Skin of body (tissue), 2 donors: Measurements from ENCODE around the gene STXBP5L. TPM values are rescaled to one million over a fixed set of nuclear protein-coding genes. Genes with fewer than 3 reads are reported as not detected.
A peak's percentile ranks its signal among the peaks of the same experiment; 100 is the strongest.
"Not testable (repeated sequence)": the region's sequence is repeated elsewhere in the genome, so short reads cannot be mapped to it uniquely, and the experiment has no call there.

Experiments
- DNase-seq: peaks from one replicate; lab custom pipeline; 2025; lab: John Stamatoyannopoulos, UW
- total RNA-seq: library from RNA; depleted of rRNA; stranded (reverse); fragments of >200 nt; gene quantifications from one replicate; pipeline ENCODE4 v1.2.3, GENCODE V29; 2014

Gene STXBP5L
- total RNA-seq, 1 donor from 2014 or later = not detected

GRCh38 chr3:121230194-121230593 lies 322.2 kb downstream of the STXBP5L start:
- DNase-seq = not testable (repeated sequence)

GRCh38 chr3:121231872-121232271 lies 323.9 kb downstream of the STXBP5L start:
- DNase-seq = no peak

GRCh38 chr3:121232309-121233225 lies 324.6 kb downstream of the STXBP5L start:
- DNase-seq = peak; percentile 3

GRCh38 chr3:121243208-121243607 lies 335.2 kb downstream of the STXBP5L start:
- DNase-seq = no peak

- DNase-seq = no peak
These were observed 344.7 kb downstream of the STXBP5L start for GRCh38 chr3:121252676-121253075.

- no peak for DNase-seq
These were observed 361.4 kb downstream of the STXBP5L start for GRCh38 chr3:121269389-121269788.

GRCh38 chr3:121274411-121274810 lies 366.4 kb downstream of the STXBP5L start:
- no peak for DNase-seq

GRCh38 chr3:121295452-121295851 lies 387.4 kb downstream of the STXBP5L start:
- no peak for DNase-seq

GRCh38 chr3:121295979-121296378 lies 388.0 kb downstream of the STXBP5L start:
- no peak for DNase-seq

GRCh38 chr3:121324320-121324719 lies 416.3 kb downstream of the STXBP5L start:
- no peak for DNase-seq

- DNase-seq = no peak
These were observed 422.1 kb downstream of the STXBP5L start for GRCh38 chr3:121330118-121330517.

- DNase-seq = no peak
These were observed 422.6 kb downstream of the STXBP5L start for GRCh38 chr3:121330634-121331033.

- DNase-seq = not testable (repeated sequence)
These were observed 448.0 kb downstream of the STXBP5L start for GRCh38 chr3:121355960-121356359.

GRCh38 chr3:121362035-121362734 lies 454.2 kb downstream of the STXBP5L start:
- no peak for DNase-seq

GRCh38 chr3:121388308-121388707 lies 480.3 kb downstream of the STXBP5L start:
- not testable (repeated sequence) for DNase-seq

- not testable (repeated sequence) for DNase-seq
These were observed 488.0 kb downstream of the STXBP5L start for GRCh38 chr3:121395967-121396366.

- DNase-seq = not testable (repeated sequence)
These were observed 490.0 kb downstream of the STXBP5L start for GRCh38 chr3:121398051-121398450.

- no peak for DNase-seq
These were observed 491.8 kb downstream of the STXBP5L start for GRCh38 chr3:121399820-121400219.

GRCh38 chr3:121405631-121406030 lies 497.6 kb downstream of the STXBP5L start:
- no peak for DNase-seq

- DNase-seq = no peak
These were observed 503.5 kb downstream of the STXBP5L start for GRCh38 chr3:121411523-121411922.

GRCh38 chr3:121414924-121415323 lies 506.9 kb downstream of the STXBP5L start:
- DNase-seq = no peak

- no peak for DNase-seq
These were observed 510.2 kb downstream of the STXBP5L start for GRCh38 chr3:121418182-121418581.
